HEK293 (cell line): ENCODE measurements around the gene TDRD3.

Source experiments
- CTCF ChIA-PET: fragments of 350-600 bp; formaldehyde crosslinking; extraction: SDS; loops from one replicate; lab custom pipeline; 2021; ENCODE audit warnings: antibody characterized with exemption; lab: Yijun Ruan, JAX
- POLR2A ChIA-PET: fragments of 300-600 bp; formaldehyde crosslinking; extraction: SDS; loops from one replicate; lab custom pipeline; 2020; ENCODE audit warnings: antibody characterized with exemption, inconsistent platforms; lab: Yijun Ruan, JAX
- H3K27ac ChIP-seq: fragments of 200-500 bp; sonication (Bioruptor generic); 2 replicates; pipeline ENCODE4 v1.5.1; 2014; ENCODE audit warnings: low read depth, low read length, control low read depth, inconsistent platforms; ENCODE audit errors: extremely low read depth
- H3K36me3 ChIP-seq, 2 experiments: fragments of 200-500 bp in 1 of 2; sonication (Bioruptor generic) in 1 of 2; 1 replicate in 1 of 2; 2 replicates in 1 of 2; pipeline ENCODE4 v1.5.1; 2014 to 2017; ENCODE audit warnings: inconsistent platforms in 2 of 2, low read length in 2 of 2; ENCODE audit not compliant: control insufficient read depth in 2 of 2, insufficient read depth in 1 of 2
- H3K4me1 ChIP-seq: fragments of 200-500 bp; sonication (Bioruptor generic); 2 replicates; pipeline ENCODE4 v1.5.1; 2014; ENCODE audit warnings: mild to moderate bottlenecking, low read length, inconsistent platforms; ENCODE audit not compliant: control insufficient read depth, insufficient read depth
- H3K4me3 ChIP-seq: 2 replicates; pipeline ENCODE4 v1.5.1; 2011; ENCODE audit warnings: low read depth, mild to moderate bottlenecking, control low read depth, low read length, moderate library complexity
- H3K9me3 ChIP-seq: fragments of 200-500 bp; sonication (Bioruptor generic); 2 replicates; pipeline ENCODE4 v1.5.1; 2014; ENCODE audit warnings: low read depth, low read length, inconsistent platforms; ENCODE audit not compliant: control insufficient read depth, insufficient read depth
- BCL6B ChIP-seq: fragments of 450-650 bp; formaldehyde crosslinking; IDR thresholded peaks from 2 replicates; pipeline ENCODE4 v1.5.1; 2017; ENCODE audit warnings: missing biosample characterization, missing genetic modification characterization
- HOXD13 ChIP-seq: sonication (generic); formaldehyde crosslinking; IDR thresholded peaks from 2 replicates; pipeline ENCODE4 v1.8.0; 2022; ENCODE audit warnings: missing genetic modification reagents, borderline replicate concordance
- OVOL3 ChIP-seq: fragments of 450-650 bp; formaldehyde crosslinking; IDR thresholded peaks from 2 replicates; pipeline ENCODE4 v1.5.1; 2016; ENCODE audit warnings: missing biosample characterization, missing genetic modification characterization
- SP7 ChIP-seq: fragments of 450-650 bp; formaldehyde crosslinking; IDR thresholded peaks from 2 replicates; pipeline ENCODE4 v1.5.1; 2016; ENCODE audit warnings: missing biosample characterization, missing genetic modification characterization
- TCF7L2 ChIP-seq: IDR thresholded peaks from 2 replicates; pipeline ENCODE4 v1.6.1; 2011; ENCODE audit warnings: low read depth, mild to moderate bottlenecking, inconsistent platforms, low read length, moderate library complexity, borderline replicate concordance
- ZBTB21 ChIP-seq: fragments of 450-650 bp; formaldehyde crosslinking; IDR thresholded peaks from 2 replicates; pipeline ENCODE4 v1.5.1; 2017; ENCODE audit warnings: missing biosample characterization, missing genetic modification characterization
- ZEB2 ChIP-seq: fragments of 450-650 bp; formaldehyde crosslinking; IDR thresholded peaks from 2 replicates; pipeline ENCODE4 v1.5.1; 2016; ENCODE audit warnings: missing biosample characterization, missing genetic modification characterization
- ZFHX2 ChIP-seq: fragments of 450-650 bp; formaldehyde crosslinking; conservative IDR thresholded peaks from 2 replicates; pipeline ENCODE4 v1.5.1; 2016; ENCODE audit warnings: missing biosample characterization, missing genetic modification characterization
- ZIC2 ChIP-seq: fragments of 450-650 bp; formaldehyde crosslinking; IDR thresholded peaks from 2 replicates; pipeline ENCODE4 v1.5.1; 2016; ENCODE audit warnings: missing biosample characterization, missing genetic modification characterization
- ZNF148 ChIP-seq: fragments of 450-650 bp; formaldehyde crosslinking; IDR thresholded peaks from 2 replicates; pipeline ENCODE4 v1.5.0; 2017; ENCODE audit warnings: missing biosample characterization, missing genetic modification characterization, borderline replicate concordance
- ZNF157 ChIP-seq: fragments of 450-650 bp; formaldehyde crosslinking; IDR thresholded peaks from 2 replicates; pipeline ENCODE4 v1.5.1; 2016; ENCODE audit warnings: missing biosample characterization, missing genetic modification characterization
- ZNF48 ChIP-seq: fragments of 450-650 bp; formaldehyde crosslinking; IDR thresholded peaks from 2 replicates; pipeline ENCODE4 v1.5.1; 2016; ENCODE audit warnings: missing biosample characterization, missing genetic modification characterization
- ZNF488 ChIP-seq: fragments of 450-650 bp; formaldehyde crosslinking; IDR thresholded peaks from 2 replicates; pipeline ENCODE4 v1.5.1; 2016; ENCODE audit warnings: missing biosample characterization, missing genetic modification characterization
- ZNF621 ChIP-seq: fragments of 450-650 bp; formaldehyde crosslinking; IDR thresholded peaks from 2 replicates; pipeline ENCODE4 v1.5.1; 2017; ENCODE audit warnings: missing biosample characterization, missing genetic modification characterization
- ZNF677 ChIP-seq: fragments of 450-650 bp; IDR thresholded peaks from 2 replicates; pipeline ENCODE4 v1.5.0; 2018; ENCODE audit warnings: missing biosample characterization, mild to moderate bottlenecking, missing genetic modification characterization, moderate library complexity
- ZNF707 ChIP-seq: fragments of 450-650 bp; formaldehyde crosslinking; IDR thresholded peaks from 2 replicates; pipeline ENCODE4 v1.5.1; 2016; ENCODE audit warnings: missing biosample characterization, missing genetic modification characterization
- ZNF776 ChIP-seq: fragments of 450-650 bp; formaldehyde crosslinking; IDR thresholded peaks from 2 replicates; pipeline ENCODE4 v1.5.0; 2017; ENCODE audit warnings: missing biosample characterization, missing genetic modification characterization, borderline replicate concordance
- TF ChIP-seq, protein P1 (sequence below): fragments of 450-650 bp; formaldehyde crosslinking; IDR thresholded peaks from 2 replicates; pipeline ENCODE4 v1.5.1; 2016; ENCODE audit warnings: missing biosample characterization, missing genetic modification characterization
- TF ChIP-seq, protein P2 (sequence below): fragments of 450-650 bp; formaldehyde crosslinking; IDR thresholded peaks from 2 replicates; pipeline ENCODE4 v1.5.1; 2016; ENCODE audit warnings: missing biosample characterization, missing genetic modification characterization

TDRD3 gene

DNA sequence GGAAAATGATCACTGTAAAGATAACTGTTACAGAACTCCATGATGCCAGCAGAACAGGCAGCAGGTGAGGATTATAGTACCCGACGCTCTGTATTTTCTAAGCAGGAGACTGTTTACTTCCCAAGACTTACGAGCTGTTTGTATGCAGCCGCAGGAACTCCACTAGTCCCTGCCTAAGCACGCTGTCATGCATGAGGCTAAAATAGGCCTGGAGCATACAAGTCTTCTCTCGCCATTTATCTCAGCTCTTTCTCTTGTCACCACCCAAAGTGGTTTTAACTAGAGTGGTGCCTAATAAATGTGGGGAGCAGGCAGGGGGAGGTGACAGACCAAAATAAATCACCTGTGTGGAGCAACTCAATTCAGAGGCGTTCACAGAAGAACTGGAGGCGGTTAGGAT, 175.8 kb downstream of the TDRD3 start (continued):
- TF ChIP-seq, protein P1, sequence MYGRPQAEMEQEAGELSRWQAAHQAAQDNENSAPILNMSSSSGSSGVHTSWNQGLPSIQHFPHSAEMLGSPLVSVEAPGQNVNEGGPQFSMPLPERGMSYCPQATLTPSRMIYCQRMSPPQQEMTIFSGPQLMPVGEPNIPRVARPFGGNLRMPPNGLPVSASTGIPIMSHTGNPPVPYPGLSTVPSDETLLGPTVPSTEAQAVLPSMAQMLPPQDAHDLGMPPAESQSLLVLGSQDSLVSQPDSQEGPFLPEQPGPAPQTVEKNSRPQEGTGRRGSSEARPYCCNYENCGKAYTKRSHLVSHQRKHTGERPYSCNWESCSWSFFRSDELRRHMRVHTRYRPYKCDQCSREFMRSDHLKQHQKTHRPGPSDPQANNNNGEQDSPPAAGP, result no peak
- TF ChIP-seq ZBTB21 (tag by site-specific recombination), result no peak
- TF ChIP-seq TCF7L2, result no peak
- no peak for TF ChIP-seq ZNF677 (tag by site-specific recombination)
- TF ChIP-seq, all 188 proteins: peak for 0

DNA sequence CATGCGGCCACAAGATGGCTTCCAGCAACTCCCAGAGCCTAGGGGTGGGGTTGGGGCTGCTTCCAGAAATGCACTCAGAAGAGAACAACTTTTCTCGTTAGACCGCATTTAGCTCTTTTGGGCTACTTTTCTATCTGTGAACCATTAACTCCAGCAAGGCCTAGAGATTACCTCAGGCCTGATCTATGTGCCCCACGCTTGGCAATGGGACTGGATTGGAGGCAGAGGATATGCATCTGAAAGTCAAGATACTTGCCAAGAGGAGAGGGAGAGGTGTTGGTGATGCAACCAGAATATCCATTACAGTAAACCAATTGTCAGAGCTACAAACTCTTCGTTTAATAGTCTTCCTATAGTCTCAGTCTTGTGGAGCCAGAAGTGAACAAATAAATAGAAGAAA, 177.7 kb downstream of the TDRD3 start:
- Histone ChIP-seq H3K27ac (no peak overlapping the region), H3K4me1 (no peaks in the 10 kb centered on the region), H3K9me3 (no peaks in the 10 kb centered on the region), H3K36me3 (no peaks in the 10 kb centered on the region), H3K4me3 (no peak overlapping the region)
- TF ChIP-seq ZFHX2 (no peak), OVOL3 (tag by site-specific recombination) (no peak), ZNF48 (tag by site-specific recombination) (no peak), ZNF148 (tag by site-specific recombination) (no peak), ZIC2 (no peak), ZEB2 (tag by site-specific recombination) (no peak), BCL6B (no peak), SP7 (tag by site-specific recombination) (no peak), ZNF621 (tag by site-specific recombination) (no peak), ZNF488 (no peak), ZNF707 (tag by site-specific recombination) (no peak)
- TF ChIP-seq, protein P2, sequence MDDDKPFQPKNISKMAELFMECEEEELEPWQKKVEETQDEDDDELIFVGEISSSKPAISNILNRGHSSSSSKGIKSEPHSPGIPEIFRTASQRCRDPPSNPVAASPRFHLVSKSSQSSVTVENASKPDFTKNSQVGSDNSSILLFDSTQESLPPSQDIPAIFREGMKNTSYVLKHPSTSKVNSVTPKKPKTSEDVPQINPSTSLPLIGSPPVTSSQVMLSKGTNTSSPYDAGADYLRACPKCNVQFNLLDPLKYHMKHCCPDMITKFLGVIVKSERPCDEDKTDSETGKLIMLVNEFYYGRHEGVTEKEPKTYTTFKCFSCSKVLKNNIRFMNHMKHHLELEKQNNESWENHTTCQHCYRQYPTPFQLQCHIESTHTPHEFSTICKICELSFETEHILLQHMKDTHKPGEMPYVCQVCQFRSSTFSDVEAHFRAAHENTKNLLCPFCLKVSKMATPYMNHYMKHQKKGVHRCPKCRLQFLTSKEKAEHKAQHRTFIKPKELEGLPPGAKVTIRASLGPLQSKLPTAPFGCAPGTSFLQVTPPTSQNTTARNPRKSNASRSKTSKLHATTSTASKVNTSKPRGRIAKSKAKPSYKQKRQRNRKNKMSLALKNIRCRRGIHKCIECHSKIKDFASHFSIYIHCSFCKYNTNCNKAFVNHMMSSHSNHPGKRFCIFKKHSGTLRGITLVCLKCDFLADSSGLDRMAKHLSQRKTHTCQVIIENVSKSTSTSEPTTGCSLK (tag by site-specific recombination), result no peak
- POLR2A ChIA-PET, result no interaction called here
- CTCF ChIA-PET, result no interaction called here

DNA sequence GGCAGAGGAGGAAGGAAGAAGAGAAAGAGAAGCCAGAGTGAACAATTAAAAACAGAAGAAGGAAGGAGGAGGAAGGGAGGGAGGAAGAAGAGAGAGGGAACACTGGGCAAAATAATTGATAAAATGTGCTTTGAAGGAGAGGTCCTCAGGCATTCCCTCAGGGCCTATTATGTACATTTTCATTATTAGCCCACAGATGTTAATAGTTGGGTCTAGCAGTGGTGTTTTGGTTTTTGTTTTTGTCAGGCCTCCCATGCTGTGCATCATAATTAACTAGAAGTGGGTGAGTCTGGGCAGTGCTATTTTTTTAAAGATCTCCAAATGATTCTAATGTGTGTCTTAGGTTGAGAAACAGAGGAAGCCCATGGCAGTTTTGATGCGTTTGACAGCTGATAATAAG, 178.1 kb downstream of the TDRD3 start:
- Histone ChIP-seq H3K4me1 (no peaks in the 10 kb centered on the region), H3K36me3 (no peaks in the 10 kb centered on the region), H3K4me3 (no peak overlapping the region), H3K9me3 (no peaks in the 10 kb centered on the region), H3K27ac (no peak overlapping the region)
- POLR2A ChIA-PET, result no interaction called here
- TF ChIP-seq ZNF776 (no peak), HOXD13 (CRISPR knock-in tag) (no peak), ZNF157 (tag by site-specific recombination) (no peak)
- CTCF ChIA-PET, result no interaction called here
